Measurements from ENCODE around the gene RAD51B.

RAD51B gene

GRCh38 chr14:68327231-68327630, 507.7 kb downstream of the RAD51B start:
- no peak overlapping the region for H3K4me3 ChIP-seq (ENCODE audit: control insufficient read depth, low read depth, low read length)
- no peak for TF ChIP-seq CTCF (conservative IDR thresholded peaks at IDR 0.05; ENCODE audit: control insufficient read depth, insufficient read depth, low read depth, low read length)
- no peak for DNase-seq (ENCODE audit: low read depth)

- no peak overlapping the region for H3K4me3 ChIP-seq (ENCODE audit: control insufficient read depth, low read depth, low read length)
- no peak for TF ChIP-seq CTCF (conservative IDR thresholded peaks at IDR 0.05; ENCODE audit: control insufficient read depth, insufficient read depth, low read depth, low read length)
- DNase-seq (ENCODE audit: low read depth) = no peak
Observed at GRCh38 chr14:68328509-68328908, 508.9 kb downstream of the RAD51B start.

GRCh38 chr14:68331426-68331825, 511.8 kb downstream of the RAD51B start:
- no peak overlapping the region for H3K4me3 ChIP-seq (ENCODE audit: control insufficient read depth, low read depth, low read length)
- no peak for DNase-seq (ENCODE audit: low read depth)
- no peak for TF ChIP-seq CTCF (conservative IDR thresholded peaks at IDR 0.05; ENCODE audit: control insufficient read depth, insufficient read depth, low read depth, low read length)

- DNase-seq (ENCODE audit: low read depth) = no peak
- H3K4me3 ChIP-seq (ENCODE audit: control insufficient read depth, low read depth, low read length) = no peak overlapping the region
- no peak for TF ChIP-seq CTCF (conservative IDR thresholded peaks at IDR 0.05; ENCODE audit: control insufficient read depth, insufficient read depth, low read depth, low read length)
Observed at GRCh38 chr14:68331991-68332390, 512.4 kb downstream of the RAD51B start.

DNA sequence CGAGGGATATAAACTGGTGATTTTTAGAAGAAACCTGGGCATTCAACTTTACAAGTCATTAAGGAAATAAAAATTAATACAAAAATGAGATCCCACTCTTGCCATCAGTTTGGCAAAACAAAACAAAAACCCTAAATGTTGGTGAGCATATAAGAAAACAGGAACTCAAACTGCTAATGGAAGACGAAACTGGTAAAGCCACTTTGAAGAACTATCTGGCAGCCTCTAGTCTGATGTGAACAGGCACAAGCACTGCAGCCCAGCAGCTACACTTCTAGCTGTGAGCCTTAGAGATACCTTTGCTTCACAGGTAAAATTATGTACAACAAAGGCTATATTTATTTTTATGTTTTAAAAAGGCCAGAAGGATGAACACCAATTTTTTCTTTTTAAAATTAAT, 513.7 kb downstream of the RAD51B start:
- H3K4me3 ChIP-seq (ENCODE audit: control insufficient read depth, low read depth, low read length) = no peak overlapping the region
- no peak for TF ChIP-seq CTCF (conservative IDR thresholded peaks at IDR 0.05; ENCODE audit: control insufficient read depth, insufficient read depth, low read depth, low read length)
- no peak for DNase-seq (ENCODE audit: low read depth)

GRCh38 chr14:68335312-68335711, 515.7 kb downstream of the RAD51B start:
- no peak for TF ChIP-seq CTCF (conservative IDR thresholded peaks at IDR 0.05; ENCODE audit: control insufficient read depth, insufficient read depth, low read depth, low read length)
- no peak for DNase-seq (ENCODE audit: low read depth)
- no peak overlapping the region for H3K4me3 ChIP-seq (ENCODE audit: control insufficient read depth, low read depth, low read length)

GRCh38 chr14:68336165-68336564, 516.6 kb downstream of the RAD51B start:
- DNase-seq (ENCODE audit: low read depth) = no peak
- H3K4me3 ChIP-seq (ENCODE audit: control insufficient read depth, low read depth, low read length) = no peak overlapping the region
- no peak for TF ChIP-seq CTCF (conservative IDR thresholded peaks at IDR 0.05; ENCODE audit: control insufficient read depth, insufficient read depth, low read depth, low read length)

Data from fibroblast of mammary gland (primary cell).